Islet precursor cell (in vitro differentiated cells): ENCODE data around the gene SLC16A8.
"Not testable (repeated sequence)": the region's sequence is repeated elsewhere in the genome, so short reads cannot be mapped to it uniquely, and the experiment has no call there.

Experiments
- DNase-seq: peaks from one replicate; pipeline ENCODE4 v3.0.0-alpha.2; 2018

The SLC16A8 gene

GRCh38 chr22:38041760-38042487, 42.1 kb downstream of the SLC16A8 start:
- no peak for DNase-seq

GRCh38 chr22:38040953-38041759, 42.8 kb downstream of the SLC16A8 start:
- DNase-seq = peak; percentile 86

- no peak for DNase-seq
These were observed 44.8 kb downstream of the SLC16A8 start for GRCh38 chr22:38038890-38039812.

GRCh38 chr22:38038426-38038825, 45.6 kb downstream of the SLC16A8 start:
- DNase-seq = no peak

GRCh38 chr22:38037367-38038150, 46.4 kb downstream of the SLC16A8 start:
- DNase-seq = not testable (repeated sequence)

- no peak for DNase-seq
These were observed 47.5 kb downstream of the SLC16A8 start for GRCh38 chr22:38036392-38037062.

- DNase-seq = no peak
These were observed 48.5 kb downstream of the SLC16A8 start for GRCh38 chr22:38035530-38035885.

- DNase-seq = no peak
These were observed 49.0 kb downstream of the SLC16A8 start for GRCh38 chr22:38034884-38035529.

- DNase-seq = peak; percentile 96
These were observed 49.6 kb downstream of the SLC16A8 start for GRCh38 chr22:38034278-38034882.

GRCh38 chr22:38033522-38034277, 50.3 kb downstream of the SLC16A8 start:
- peak; percentile 43 for DNase-seq

- DNase-seq = peak; percentile 28
These were observed 51.1 kb downstream of the SLC16A8 start for GRCh38 chr22:38032681-38033521.

- no peak for DNase-seq
These were observed 52.5 kb downstream of the SLC16A8 start for GRCh38 chr22:38031491-38031890.

GRCh38 chr22:38030311-38031133, 53.5 kb downstream of the SLC16A8 start:
- DNase-seq = peak; percentile 52

- DNase-seq = no peak
These were observed 54.1 kb downstream of the SLC16A8 start for GRCh38 chr22:38029901-38030300.

GRCh38 chr22:38029370-38029769, 54.6 kb downstream of the SLC16A8 start:
- DNase-seq = no peak

GRCh38 chr22:38028344-38029130, 55.4 kb downstream of the SLC16A8 start:
- DNase-seq = no peak
